NCI-H524 (cell line): ENCODE measurements around the gene ANKRD55.
A peak's percentile ranks its signal among the peaks of the same experiment; 100 is the strongest.
"Not testable (repeated sequence)": the region's sequence is repeated elsewhere in the genome, so short reads cannot be mapped to it uniquely, and the experiment has no call there.

ENCODE experiments used
- DNase-seq, 2 experiments: peaks; one replicate each; lab custom pipeline; 2025; lab: John Stamatoyannopoulos, UW

The ANKRD55 gene

DNA sequence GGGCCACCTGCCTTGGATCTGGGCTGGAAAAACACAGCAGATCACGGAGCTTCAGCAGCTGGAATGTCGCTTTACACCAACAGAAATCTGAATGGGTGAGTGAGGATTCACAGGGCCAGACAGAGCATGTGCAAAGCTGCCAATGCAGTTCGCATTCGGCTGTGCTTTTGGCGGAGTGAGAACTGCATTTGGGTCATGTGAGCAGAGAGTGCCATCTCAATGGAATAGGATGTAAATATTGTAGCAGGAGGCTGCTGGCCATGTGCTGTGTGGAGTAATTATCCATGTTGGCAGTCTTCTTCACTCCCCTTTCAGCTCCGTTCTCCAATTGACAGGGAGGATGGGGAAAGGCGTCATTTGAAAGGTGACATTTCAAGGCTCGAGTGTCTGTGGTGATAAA lies at the start of gene ANKRD55:
ANKRD55 (minus strand) TSS at position 101 of the 400 bp plus-strand sequence. CDS start 417 bp downstream, outside the sequence.
- peak; percentile 84 to 94 for DNase-seq

DNA sequence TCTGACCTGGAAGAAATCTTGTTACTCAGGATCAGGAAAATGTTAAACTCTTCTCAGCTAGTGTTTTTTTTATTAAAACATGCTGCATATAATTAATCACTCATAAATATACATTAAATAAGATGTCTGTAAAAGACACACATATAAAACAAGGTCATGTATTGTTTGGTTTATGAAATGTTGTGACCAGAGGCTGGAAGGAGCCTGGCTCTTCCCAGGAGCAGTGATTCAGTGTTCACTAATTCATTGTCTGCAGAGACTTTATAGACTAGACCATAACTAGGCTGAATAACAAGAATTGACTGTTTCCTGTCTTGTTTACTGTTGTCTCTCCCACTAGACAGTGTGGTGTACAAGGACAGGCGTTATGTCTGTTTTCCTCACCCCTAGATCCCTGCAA lies 49.1 kb upstream of the ANKRD55 start:
- no peak for DNase-seq

DNA sequence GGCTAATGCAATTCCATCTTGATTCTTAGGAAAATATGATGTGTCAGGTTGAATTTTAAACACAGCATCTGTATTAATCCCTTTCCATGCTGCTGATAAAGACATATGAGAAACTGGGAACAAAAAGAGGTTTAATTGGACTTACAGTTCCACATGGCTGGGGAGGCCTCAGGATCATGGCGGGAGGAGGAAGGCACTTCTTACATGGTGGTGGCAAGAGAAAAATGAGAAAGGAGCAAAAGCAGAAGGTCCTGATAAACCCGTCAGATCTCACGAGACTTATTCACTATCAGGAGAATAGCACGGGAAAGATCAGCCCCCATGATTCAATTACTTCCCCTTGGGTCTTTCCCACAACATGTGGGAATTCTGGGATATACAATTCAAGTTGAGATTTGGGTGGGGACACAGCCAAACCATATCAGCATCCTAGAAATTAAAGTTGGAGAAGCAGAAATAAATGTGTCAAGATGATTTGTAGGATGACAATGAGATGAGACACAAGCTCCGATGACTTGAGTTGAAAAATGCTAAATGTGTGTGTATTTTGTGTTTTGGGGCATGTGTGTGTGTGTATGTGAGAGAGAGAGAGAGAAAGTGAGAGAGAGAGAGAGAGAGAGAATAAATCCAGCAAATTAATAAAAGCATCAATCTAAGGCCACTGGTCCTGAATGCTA lies 48.5 kb upstream of the ANKRD55 start:
- no peak for DNase-seq

DNA sequence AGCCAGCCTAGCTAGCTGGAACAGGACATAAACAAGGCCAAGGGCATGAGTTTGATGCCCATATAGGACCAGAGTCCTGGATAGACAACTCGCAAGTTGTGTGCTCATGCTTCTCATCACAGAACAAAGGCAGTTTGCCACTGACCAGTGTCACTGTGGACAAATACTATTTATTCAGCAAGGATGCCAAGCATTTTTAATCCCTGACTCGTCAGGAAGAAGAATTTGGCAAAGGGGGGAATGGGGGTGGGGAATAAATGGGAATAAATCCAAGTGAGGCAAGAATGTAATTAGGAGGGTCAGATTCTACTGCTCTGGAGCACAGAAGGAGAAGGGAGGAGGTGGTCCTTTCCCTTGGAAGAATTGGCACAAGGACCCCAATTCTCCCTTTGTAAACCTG lies 46.8 kb upstream of the ANKRD55 start:
- no peak for DNase-seq

DNA sequence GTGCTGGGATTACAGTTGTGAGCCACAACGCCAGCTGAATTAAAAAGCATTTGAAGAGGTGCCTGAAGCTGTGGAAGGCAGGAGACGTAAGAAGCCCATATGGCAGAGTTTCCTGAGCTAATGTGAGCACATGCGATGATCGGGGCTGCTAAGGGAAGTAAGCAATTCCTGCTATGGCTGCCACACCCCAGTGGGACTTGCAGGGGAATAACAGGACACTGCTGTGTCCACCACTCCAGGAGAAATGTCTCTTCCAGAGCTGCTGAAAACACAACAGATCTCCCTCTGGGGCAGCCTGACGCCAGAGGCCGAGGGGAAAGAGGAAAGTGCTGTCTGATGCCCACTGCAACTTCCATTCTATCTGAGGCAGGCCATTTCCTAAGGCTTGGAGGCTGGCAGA lies 46.2 kb upstream of the ANKRD55 start:
- DNase-seq, result peak; percentile 40 to 89

DNA sequence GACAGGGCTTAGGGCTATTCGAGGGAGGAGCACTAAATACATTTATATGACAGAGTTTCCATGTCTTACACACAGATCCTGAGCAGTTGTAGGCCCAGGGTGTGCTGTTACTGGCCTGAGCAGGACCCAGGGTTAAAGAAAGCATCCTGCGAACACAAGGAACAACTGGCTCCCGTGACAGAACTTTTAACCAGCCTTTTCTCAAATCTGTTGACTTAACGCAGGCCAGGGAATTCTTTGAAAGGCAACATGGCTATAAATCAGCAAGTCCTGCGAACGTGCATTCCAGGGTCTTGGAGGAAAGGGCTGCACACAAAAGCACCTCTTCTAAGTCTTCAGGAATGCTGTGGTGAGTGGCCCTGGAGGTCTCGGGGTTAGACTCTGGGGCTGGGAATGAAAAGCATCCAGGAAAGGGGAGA lies 45.2 kb upstream of the ANKRD55 start:
- no peak for DNase-seq

DNA sequence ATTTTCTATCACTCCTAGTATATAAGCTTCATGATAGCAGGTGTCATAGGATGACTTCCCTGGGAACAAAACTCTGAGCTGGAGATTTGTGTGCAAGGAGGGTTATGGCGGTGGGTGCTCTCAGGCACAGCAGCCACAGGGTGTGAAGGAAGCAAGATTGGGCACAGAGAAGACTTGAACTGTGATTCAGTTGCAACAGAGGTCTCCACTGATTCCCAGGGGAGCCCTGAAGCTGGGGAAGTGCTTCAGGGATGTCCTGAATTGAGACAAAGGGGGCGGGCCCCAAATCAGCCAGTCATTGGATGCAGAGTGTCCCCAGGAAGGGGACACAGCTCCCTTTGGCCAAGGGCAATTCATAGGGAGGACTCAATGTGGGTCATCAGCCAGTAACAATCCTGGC lies 44.4 kb upstream of the ANKRD55 start:
- no peak for DNase-seq

- no peak for DNase-seq
Measured at GRCh38 chr5:56273376-56273955, 40.3 kb upstream of the ANKRD55 start.

DNA sequence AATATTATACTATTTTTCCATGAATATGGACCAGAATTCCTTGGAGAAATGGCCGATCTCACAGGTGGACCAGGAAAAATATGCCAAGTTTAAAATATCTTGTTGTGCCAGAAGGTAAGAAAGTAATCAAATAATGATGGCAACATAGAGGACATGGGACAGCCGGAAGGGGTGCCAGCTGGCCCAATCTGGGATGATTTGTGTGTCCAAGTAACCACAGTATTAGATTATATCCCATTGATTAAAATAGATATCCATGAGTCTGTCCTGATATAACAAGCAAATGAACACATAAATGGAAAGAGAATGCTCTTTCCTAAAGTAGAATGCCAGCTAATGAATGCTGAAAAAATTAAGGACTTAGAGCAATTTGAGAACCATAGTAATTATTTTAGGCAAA lies 39.6 kb upstream of the ANKRD55 start:
- no peak for DNase-seq

- peak; percentile 59 to 87 for DNase-seq
Measured at GRCh38 chr5:56270568-56271392, 37.6 kb upstream of the ANKRD55 start.

GRCh38 chr5:56270058-56270457 lies 36.9 kb upstream of the ANKRD55 start:
- DNase-seq, result peak in 1 of 2 experiments; percentile 51

DNA sequence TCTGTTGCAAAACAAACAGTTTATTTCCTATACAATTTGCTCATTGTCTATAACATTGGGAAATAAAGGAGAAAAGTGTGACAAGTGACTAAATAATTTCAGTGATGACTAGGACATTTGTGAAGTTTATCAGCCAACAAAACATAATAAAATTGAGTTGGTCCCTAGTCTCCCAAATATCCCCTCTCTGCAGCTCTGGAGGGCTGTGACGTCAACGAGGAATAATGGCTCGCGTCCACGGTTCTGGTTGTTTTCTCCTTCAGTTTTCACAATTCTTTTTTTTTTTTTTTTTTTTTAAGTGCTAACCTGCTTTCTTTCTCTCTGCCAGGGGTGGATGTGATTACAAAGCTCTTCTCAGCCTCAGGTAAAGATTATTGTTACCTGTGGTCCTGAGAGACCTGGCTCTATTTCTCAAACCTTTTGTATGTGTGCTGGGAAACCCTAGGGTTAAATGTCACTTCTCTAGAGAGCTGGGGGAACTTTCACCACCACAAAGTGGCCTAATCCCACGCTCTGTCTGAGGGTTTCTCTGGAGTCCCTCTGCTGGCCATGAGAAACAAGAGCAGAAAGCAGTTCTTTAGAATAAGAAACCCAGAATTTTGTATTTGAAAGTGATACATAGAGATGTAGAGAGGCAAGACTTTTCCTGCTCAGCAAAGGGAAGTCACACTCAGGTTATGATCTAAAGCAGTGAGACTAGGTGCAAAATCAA lies 36.2 kb upstream of the ANKRD55 start:
- DNase-seq, result peak; percentile 67 to 80

DNA sequence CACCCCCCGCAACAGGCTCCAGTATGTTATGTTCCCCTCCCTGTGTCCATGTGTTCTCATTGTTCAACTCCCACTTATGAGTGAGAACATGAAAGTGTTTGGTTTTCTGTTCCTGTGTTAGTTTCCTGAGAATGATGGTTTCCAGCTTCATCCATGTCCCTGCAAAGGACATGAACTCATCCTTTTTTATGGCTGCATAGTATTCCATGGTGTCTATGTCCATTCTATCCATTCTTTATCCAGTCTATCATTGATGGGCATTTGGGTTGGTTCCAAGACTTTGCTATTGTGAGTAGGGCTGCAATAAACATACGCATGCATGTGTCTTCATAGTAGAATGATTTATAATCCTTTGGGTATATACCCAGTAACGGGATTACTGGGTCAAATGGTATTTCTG lies 35.6 kb upstream of the ANKRD55 start:
- not testable (repeated sequence) for DNase-seq

DNA sequence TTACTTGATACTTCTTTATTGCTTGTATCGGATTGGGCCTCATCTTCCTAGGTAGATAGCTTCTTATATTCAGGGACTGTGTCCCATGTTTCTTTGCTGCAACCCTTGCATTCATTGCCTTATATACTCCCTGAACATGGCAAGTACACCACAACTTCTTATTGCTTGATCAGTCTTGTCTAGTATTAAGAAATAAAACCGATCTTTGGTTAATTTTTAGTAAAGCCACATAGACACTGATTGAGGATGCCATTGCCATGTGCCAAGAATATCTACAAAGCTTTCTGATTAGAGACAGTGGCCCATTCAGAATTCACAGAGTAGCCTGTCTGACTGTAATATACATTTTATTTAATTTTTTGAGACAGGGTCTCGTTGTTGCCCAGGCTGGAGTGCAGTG lies 34.7 kb upstream of the ANKRD55 start:
- no peak for DNase-seq

DNA sequence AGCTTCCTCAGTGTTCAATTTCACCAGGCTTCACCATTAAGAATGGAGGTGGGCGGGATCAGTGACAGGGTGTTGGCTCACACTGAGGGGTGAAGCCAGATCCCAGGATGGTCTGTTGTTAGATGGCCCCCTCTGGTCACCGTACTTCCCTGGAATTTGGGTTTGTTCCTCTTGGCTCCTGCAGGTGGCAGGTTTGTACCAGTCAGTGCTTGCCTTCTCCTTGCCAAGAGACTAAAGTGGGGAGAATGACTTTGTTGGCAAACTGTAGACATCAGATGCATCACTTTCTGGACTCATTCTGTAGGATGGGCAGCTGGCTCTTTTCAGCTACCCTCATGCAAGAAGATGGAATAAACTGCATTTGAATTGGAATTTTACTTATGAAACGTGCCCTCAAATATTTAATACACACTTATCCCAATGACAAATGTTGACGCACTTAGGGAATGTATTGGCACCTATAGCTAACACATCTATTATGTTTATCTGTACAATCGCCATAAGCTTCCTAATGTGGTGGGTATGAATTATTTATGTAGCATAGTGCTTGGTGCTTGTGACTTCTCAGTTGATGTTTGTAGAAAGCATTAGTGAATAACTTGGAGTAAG lies 31.4 kb upstream of the ANKRD55 start:
- peak; percentile 63 to 70 for DNase-seq

GRCh38 chr5:56262279-56262678 lies 29.1 kb upstream of the ANKRD55 start:
- peak in 1 of 2 experiments; percentile 67 for DNase-seq

DNA sequence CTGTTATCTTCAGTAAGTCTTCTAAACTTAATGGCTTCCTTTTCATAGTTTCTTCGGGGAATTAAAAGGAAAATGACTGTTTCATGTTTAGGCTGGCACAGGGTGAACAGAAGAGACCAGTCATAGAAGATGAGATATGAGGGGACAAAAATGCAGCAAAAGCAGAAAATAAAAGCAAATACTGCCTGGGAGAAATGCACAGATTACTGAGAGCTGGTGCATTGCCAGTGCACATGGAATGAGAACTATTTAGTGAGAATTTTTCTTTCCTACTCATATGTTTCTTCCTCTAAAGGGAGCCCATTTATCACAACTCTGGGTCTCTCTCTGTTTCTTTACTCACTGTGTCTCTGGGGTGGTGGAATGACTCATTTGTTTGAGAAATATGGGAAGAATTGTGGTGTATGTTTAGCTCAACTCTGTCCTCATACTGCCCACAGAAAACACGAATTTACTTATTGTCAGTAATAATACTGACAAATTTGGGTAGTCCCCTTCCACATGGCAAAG lies 25.9 kb upstream of the ANKRD55 start:
- DNase-seq, result no peak

DNA sequence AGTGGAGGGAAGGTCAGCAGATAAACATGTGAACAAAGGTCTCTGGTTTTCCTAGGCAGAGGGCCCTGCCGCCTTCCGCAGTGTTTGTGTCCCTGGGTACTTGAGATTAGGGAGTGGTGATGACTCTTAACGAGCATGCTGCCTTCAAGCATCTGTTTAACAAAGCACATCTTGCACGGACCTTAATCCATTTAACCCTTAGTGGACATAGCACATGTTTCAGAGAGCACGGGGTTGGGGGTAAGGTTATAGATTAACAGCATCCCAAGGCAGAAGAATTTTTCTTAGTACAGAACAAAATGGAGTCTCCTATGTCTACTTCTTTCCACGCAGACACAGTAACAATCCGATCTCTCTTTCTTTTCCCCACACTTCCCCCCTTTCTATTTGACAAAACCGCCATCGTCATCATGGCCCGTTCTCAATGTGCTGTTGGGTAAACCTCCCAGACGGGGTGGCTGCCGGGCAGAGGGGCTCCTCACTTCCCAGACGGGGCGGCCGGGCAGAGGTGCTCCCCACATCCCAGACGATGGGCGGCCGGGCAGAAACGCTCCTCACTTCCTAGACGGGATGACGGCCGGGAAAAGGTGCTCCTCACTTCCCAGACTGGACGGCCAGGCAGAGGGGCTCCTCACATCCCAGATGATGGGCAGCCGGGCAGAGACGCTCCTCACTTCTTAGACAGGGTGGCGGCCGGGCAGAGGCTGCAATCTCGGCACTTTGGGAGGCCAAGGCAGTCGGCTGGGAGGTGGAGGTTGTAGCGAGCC lies 24.8 kb upstream of the ANKRD55 start:
- DNase-seq, result peak; percentile 20 to 62

DNA sequence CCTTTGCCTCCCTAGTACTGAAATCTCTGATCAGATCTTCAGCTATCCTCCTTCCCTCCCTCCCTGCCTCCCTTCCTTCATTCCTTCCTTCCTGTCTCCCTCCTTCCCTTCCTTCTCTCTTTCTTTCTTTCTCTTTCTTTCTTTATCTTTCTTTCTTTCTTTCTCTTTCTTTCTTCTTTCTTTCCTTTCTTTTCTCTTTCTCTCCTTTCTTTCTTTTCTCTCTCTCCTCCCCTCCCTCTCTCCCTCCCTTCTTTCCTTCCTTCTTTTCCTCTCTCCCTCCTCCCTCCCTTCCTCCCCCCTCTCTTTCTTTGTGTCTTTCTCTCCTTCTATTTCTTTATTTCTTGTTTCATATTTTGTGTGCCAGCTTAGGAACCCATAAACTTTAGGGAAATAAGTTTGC lies 23.9 kb upstream of the ANKRD55 start:
- DNase-seq, result no peak

- DNase-seq, result no peak
Measured at GRCh38 chr5:56255502-56255901, 22.4 kb upstream of the ANKRD55 start.

- DNase-seq, result no peak
Measured at GRCh38 chr5:56253924-56254323, 20.8 kb upstream of the ANKRD55 start.
